ENCODE data around the gene SAMHD1. TPM values are rescaled to one million over a fixed set of nuclear protein-coding genes. Genes with fewer than 3 reads are reported as not detected.

The SAMHD1 gene
- total and polyA plus RNA-seq, 2 of the 13 experiments (the other 11 are each of a cell fraction or from before 2014, with no cell fraction given): 16.9 to 43.5 TPM

DNA sequence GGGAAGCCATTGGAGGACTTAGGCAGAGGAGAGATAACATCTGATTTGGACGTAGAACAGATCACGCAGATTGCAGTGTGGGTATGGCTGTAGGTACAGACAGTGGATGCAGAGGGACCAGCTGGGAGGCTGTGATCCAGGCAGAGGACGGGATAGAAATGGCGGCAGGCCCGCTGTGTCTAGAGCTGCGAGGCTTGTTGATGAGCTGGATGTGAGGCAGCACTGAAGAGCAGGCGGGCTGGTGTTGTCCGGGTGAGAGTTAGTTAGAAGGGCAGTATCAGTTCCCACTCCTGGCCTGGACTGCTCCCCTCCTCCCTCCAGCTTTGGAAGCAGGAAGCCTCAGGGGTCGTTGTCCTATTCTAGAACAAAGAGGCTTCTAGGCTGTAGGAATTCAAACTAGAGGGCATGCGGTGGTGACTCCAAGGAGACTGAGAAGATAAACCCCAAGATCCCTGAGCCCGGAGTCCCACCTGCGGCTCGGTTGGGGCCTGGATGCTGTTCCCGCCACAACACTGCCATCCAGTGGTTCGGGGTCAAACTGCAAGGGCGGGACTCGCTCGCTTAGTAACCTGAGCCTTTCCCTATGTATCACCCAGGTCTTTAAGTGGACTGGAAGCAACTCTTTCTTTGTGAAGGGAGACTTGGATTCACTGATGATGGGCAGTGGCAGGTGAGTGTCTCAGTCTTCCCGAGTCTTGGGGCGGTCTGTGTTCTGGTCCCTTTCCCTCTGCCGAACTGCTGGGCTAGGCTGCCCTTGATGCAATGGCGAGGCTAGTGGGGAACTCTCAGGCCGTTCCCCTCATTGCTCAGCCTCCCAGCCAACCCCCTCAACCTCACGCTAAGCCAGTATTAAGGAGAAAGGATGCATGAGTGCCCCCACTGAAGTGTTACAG lies 64.4 kb downstream of the SAMHD1 start (continued):
- TF ChIP-seq ZNF749 (CRISPR knock-in tag; IDR thresholded peaks at IDR 0.05; ENCODE audit: borderline replicate concordance) (no peak), ZNF83 (CRISPR knock-in tag; IDR thresholded peaks at IDR 0.05; ENCODE audit: borderline replicate concordance) (peak; percentile 28; the same call in 1 of the 2 replicates), ZBTB42 (CRISPR knock-in tag; IDR thresholded peaks at IDR 0.05) (no peak), ZMYM2 (CRISPR knock-in tag; IDR thresholded peaks at IDR 0.05) (no peak), ZNF879 (CRISPR knock-in tag; IDR thresholded peaks at IDR 0.05) (no peak), ZNF746 (CRISPR knock-in tag; IDR thresholded peaks at IDR 0.05) (no peak), TCF7L2 (IDR thresholded peaks at IDR 0.05; ENCODE audit: low read depth, low read length) (no peak), IKZF1 (IDR thresholded peaks at IDR 0.05) (no peak), NAIF1 (CRISPR knock-in tag; IDR thresholded peaks at IDR 0.05; ENCODE audit: borderline replicate concordance) (no peak), NFIB (CRISPR knock-in tag; IDR thresholded peaks at IDR 0.05; ENCODE audit: borderline replicate concordance) (no peak), ZNF558 (CRISPR knock-in tag; IDR thresholded peaks at IDR 0.05; ENCODE audit: borderline replicate concordance) (no peak), STAG1 (CRISPR knock-in tag; IDR thresholded peaks at IDR 0.05) (peak; percentile 99), ZNF747 (CRISPR knock-in tag; IDR thresholded peaks at IDR 0.05; ENCODE audit: borderline replicate concordance) (no peak), RFXANK (CRISPR knock-in tag; IDR thresholded peaks at IDR 0.05) (no peak), ZNF552 (CRISPR knock-in tag; IDR thresholded peaks at IDR 0.05; ENCODE audit: borderline replicate concordance) (no peak), RXRA (CRISPR knock-in tag; IDR thresholded peaks at IDR 0.05) (peak; percentile 68), ZNF224 (CRISPR knock-in tag; IDR thresholded peaks at IDR 0.05) (no peak), GTF2F1 (IDR thresholded peaks at IDR 0.05; ENCODE audit: low read length) (0 out of 2 replicates have a peak, but pooled peaks have one; percentile 28)
- TF ChIP-seq, protein P1, sequence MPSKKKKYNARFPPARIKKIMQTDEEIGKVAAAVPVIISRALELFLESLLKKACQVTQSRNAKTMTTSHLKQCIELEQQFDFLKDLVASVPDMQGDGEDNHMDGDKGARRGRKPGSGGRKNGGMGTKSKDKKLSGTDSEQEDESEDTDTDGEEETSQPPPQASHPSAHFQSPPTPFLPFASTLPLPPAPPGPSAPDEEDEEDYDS (CRISPR knock-in tag; IDR thresholded peaks at IDR 0.05): peak; percentile 22
- TF ChIP-seq, protein P2, sequence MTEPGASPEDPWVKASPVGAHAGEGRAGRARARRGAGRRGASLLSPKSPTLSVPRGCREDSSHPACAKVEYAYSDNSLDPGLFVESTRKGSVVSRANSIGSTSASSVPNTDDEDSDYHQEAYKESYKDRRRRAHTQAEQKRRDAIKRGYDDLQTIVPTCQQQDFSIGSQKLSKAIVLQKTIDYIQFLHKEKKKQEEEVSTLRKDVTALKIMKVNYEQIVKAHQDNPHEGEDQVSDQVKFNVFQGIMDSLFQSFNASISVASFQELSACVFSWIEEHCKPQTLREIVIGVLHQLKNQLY (CRISPR knock-in tag; IDR thresholded peaks at IDR 0.05): no peak
- TF ChIP-seq, protein P3, sequence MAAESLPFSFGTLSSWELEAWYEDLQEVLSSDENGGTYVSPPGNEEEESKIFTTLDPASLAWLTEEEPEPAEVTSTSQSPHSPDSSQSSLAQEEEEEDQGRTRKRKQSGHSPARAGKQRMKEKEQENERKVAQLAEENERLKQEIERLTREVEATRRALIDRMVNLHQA (CRISPR knock-in tag; IDR thresholded peaks at IDR 0.05): no peak
- TF ChIP-seq, protein P4, sequence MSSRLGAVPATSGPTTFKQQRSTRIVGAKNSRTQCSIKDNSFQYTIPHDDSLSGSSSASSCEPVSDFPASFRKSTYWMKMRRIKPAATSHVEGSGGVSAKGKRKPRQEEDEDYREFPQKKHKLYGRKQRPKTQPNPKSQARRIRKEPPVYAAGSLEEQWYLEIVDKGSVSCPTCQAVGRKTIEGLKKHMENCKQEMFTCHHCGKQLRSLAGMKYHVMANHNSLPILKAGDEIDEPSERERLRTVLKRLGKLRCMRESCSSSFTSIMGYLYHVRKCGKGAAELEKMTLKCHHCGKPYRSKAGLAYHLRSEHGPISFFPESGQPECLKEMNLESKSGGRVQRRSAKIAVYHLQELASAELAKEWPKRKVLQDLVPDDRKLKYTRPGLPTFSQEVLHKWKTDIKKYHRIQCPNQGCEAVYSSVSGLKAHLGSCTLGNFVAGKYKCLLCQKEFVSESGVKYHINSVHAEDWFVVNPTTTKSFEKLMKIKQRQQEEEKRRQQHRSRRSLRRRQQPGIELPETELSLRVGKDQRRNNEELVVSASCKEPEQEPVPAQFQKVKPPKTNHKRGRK (CRISPR knock-in tag; IDR thresholded peaks at IDR 0.05): 0 out of 2 replicates have a peak, but pooled peaks have one; percentile 19
- TF ChIP-seq, protein P5, sequence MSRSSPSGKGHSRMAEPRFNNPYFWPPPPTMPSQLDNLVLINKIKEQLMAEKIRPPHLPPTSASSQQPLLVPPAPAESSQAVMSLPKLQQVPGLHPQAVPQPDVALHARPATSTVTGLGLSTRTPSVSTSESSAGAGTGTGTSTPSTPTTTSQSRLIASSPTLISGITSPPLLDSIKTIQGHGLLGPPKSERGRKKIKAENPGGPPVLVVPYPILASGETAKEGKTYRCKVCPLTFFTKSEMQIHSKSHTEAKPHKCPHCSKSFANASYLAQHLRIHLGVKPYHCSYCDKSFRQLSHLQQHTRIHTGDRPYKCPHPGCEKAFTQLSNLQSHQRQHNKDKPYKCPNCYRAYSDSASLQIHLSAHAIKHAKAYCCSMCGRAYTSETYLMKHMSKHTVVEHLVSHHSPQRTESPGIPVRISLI (CRISPR knock-in tag; IDR thresholded peaks at IDR 0.05; ENCODE audit: borderline replicate concordance): peak; percentile 8; the same call in 1 of the 2 replicates
- TF ChIP-seq, protein P6, sequence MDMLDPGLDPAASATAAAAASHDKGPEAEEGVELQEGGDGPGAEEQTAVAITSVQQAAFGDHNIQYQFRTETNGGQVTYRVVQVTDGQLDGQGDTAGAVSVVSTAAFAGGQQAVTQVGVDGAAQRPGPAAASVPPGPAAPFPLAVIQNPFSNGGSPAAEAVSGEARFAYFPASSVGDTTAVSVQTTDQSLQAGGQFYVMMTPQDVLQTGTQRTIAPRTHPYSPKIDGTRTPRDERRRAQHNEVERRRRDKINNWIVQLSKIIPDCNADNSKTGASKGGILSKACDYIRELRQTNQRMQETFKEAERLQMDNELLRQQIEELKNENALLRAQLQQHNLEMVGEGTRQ (IDR thresholded peaks at IDR 0.05; ENCODE audit: low read depth, low read length): no peak
- TF ChIP-seq, protein P6 (CRISPR knock-in tag; IDR thresholded peaks at IDR 0.05; ENCODE audit: borderline replicate concordance): no peak
